ENCODE results near the gene PTPRK.

The PTPRK gene

DNA sequence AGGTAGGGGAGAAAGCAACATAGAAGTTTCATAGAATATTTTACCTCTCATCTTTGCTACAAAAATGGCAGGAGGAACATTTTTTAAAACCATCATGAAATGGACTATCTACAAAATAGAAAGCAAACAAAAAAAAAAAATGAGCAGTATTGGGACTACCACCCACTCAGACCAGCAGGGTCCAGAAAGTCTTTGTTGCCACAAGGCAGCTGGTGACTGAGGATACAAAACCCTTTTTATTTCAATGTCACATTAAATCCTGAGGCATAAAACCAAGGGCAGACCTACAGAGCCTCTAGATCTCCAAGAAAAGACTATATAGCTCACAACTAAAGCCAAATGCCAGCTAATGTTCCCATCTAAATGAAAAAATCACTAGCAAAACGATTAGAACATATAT is 282.2 kb downstream of the PTPRK start:
- H3K4me1 ChIP-seq: peaks cover 0 to 26% (median 8%) of the 10 kb centered on the region in 4 donors
- TF ChIP-seq, protein P1, sequence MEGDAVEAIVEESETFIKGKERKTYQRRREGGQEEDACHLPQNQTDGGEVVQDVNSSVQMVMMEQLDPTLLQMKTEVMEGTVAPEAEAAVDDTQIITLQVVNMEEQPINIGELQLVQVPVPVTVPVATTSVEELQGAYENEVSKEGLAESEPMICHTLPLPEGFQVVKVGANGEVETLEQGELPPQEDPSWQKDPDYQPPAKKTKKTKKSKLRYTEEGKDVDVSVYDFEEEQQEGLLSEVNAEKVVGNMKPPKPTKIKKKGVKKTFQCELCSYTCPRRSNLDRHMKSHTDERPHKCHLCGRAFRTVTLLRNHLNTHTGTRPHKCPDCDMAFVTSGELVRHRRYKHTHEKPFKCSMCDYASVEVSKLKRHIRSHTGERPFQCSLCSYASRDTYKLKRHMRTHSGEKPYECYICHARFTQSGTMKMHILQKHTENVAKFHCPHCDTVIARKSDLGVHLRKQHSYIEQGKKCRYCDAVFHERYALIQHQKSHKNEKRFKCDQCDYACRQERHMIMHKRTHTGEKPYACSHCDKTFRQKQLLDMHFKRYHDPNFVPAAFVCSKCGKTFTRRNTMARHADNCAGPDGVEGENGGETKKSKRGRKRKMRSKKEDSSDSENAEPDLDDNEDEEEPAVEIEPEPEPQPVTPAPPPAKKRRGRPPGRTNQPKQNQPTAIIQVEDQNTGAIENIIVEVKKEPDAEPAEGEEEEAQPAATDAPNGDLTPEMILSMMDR (IDR thresholded peaks at IDR 0.05): no peak
- H3K36me3 ChIP-seq: no peaks in the 10 kb centered on the region
- no peak for DNase-seq
- H3K4me3 ChIP-seq: no peak overlapping the region
- no peaks in the 10 kb centered on the region for H3K9me3 ChIP-seq
- H3K27ac ChIP-seq: no peak overlapping the region
- intact Hi-C loops (cut with DNase I; ENCODE audit: low total_unique reads): no loop called here
- H3K27me3 ChIP-seq: no peaks in the 10 kb centered on the region

DNA sequence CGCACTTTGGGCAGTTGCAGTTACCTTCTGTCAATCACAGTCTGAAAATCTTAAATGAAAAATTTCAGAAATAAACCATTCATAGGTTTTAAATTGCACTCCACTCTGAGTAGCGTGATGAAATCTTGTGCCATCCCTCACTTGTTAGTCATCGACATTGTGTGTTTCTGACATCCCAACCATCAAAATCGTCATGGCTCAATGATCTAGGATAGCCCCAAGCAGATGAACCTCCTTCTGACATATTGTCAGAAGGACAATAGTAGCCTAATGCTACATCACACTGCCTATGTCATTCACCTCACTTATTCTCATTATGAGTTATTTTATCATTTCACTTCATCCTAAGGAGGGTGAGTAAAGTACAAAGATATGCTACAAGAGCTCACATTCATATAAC is 284.8 kb downstream of the PTPRK start:
- intact Hi-C loops (cut with DNase I; ENCODE audit: low total_unique reads): no loop called here
- H3K4me3 ChIP-seq: no peak overlapping the region
- TF ChIP-seq, protein P1 (IDR thresholded peaks at IDR 0.05): no peak
- H3K36me3 ChIP-seq: no peaks in the 10 kb centered on the region
- H3K27ac ChIP-seq: no peak overlapping the region
- no peak for DNase-seq
- H3K4me1 ChIP-seq: peaks cover 0 to 15% (median 7%) of the 10 kb centered on the region in 4 donors
- no peaks in the 10 kb centered on the region for H3K27me3 ChIP-seq
- no peaks in the 10 kb centered on the region for H3K9me3 ChIP-seq

DNA sequence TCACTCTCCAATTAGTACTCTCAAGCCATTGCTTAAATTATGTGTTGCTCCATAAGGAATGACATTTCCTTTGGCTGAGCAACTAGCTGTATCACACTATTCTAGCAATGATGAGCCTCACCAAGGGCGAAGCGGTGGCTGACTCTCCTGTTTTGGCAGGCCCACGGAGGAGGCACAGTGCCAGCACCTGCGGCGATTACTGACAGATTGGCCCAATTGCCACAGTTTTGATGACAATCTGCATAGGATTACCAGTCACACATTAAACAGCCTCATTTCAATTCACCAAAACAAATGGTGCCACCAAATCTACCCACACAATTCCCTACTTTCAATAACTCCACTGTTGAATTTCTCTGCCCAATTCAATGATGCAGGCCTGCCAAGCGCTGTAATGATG is 286.9 kb downstream of the PTPRK start:
- TF ChIP-seq, protein P1 (IDR thresholded peaks at IDR 0.05): no peak
- H3K27me3 ChIP-seq: no peaks in the 10 kb centered on the region
- H3K27ac ChIP-seq: no peak overlapping the region
- no peaks in the 10 kb centered on the region for H3K4me1 ChIP-seq
- H3K36me3 ChIP-seq: no peaks in the 10 kb centered on the region
- H3K4me3 ChIP-seq: no peak overlapping the region
- DNase-seq: no peak
- intact Hi-C loops (cut with DNase I; ENCODE audit: low total_unique reads): no loop called here
- no peaks in the 10 kb centered on the region for H3K9me3 ChIP-seq

DNA sequence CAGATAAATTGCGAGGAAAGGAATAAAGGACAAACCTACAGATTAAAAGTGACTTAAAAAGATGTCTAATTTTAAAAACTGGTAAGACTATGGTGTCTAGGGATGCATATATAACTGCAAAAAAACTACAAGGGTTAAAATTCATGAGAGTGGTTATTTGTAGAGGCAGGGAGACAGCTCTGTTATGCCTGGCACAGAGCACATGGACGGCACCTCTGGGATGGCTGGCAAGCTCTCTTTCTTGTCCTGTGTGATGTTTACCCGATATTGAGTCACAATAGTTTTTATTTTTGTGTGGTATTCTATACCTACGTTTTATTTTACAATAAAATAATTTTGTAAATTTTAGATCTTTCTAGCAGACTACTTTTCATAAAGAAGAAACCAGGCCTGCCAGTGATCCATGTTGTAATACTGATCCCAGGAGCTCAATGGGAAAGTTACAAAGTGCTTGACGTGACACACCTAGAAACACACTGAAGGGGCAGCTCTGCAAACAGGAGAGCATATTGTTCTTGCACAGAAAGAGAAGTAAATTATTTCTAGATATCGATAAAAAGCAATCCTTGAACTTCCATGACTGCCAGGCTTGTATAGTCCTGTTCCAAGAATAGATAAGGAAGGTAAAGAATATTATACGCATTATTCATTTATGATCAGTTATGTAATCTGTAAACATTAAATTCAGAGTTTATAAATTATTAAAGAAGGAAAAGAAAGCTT is 290.0 kb downstream of the PTPRK start:
- intact Hi-C loops (cut with DNase I; ENCODE audit: low total_unique reads): no loop called here
- H3K4me3 ChIP-seq: no peak overlapping the region
- no peak for DNase-seq

DNA sequence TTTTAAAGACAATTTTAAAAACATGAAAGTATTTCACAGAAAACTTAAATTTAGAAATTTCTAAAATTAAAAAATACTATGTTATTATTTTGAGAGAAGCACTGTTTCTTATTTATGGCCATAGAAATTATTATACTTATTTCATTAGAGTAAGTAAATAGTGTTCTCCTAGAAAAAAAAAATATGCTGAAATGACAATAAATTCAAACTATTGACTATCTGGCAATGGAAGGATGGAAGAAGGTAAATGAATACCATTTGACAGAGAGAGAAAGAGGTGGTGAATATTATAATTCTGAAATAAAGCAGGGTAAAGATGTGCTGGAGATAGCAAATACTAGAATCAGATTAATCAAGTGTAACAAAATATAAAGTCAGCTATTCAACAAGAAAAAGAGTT is 294.8 kb downstream of the PTPRK start:
- no peak for DNase-seq
- Histone ChIP-seq H3K27ac (no peak overlapping the region), H3K36me3 (no peaks in the 10 kb centered on the region), H3K9me3 (no peaks in the 10 kb centered on the region), H3K4me1 (no peaks in the 10 kb centered on the region), H3K4me3 (no peak overlapping the region), H3K27me3 (no peaks in the 10 kb centered on the region)
- intact Hi-C loops (cut with DNase I; ENCODE audit: low total_unique reads): no loop called here
- TF ChIP-seq, protein P1 (IDR thresholded peaks at IDR 0.05): no peak

More for the DNA sequence above, 290.0 kb downstream of the PTPRK start:
- Histone ChIP-seq H3K36me3 (no peaks in the 10 kb centered on the region), H3K4me1 (no peaks in the 10 kb centered on the region), H3K27ac (no peak overlapping the region), H3K27me3 (no peaks in the 10 kb centered on the region), H3K9me3 (no peaks in the 10 kb centered on the region)
- TF ChIP-seq, protein P1 (IDR thresholded peaks at IDR 0.05): no peak

Measured in tibial artery (tissue), 4 donors.